Measurements from ENCODE around the gene CENPF.
"Not testable (repeated sequence)": the region's sequence is repeated elsewhere in the genome, so short reads cannot be mapped to it uniquely, and the experiment has no call there.

Gene CENPF

GRCh38 chr1:214665606-214666110 lies 62.7 kb downstream of the CENPF start:
- no peak for DNase-seq (ENCODE audit: low spot score)
- Mint-ChIP-seq H3K27ac (no peak overlapping the region), H3K4me1 (ENCODE audit: low read depth) (no peaks in the 10 kb centered on the region), H3K27me3 (ENCODE audit: low read depth) (no peaks in the 10 kb centered on the region), H3K9me3 (no peaks in the 10 kb centered on the region), H3K4me3 (no peak overlapping the region), H3K36me3 (ENCODE audit: low read depth) (peaks cover 83% of the 10 kb centered on the region)

- Mint-ChIP-seq H3K9me3 (no peaks in the 10 kb centered on the region), H3K27me3 (ENCODE audit: low read depth) (no peaks in the 10 kb centered on the region), H3K36me3 (ENCODE audit: low read depth) (peaks cover 81% of the 10 kb centered on the region), H3K4me1 (ENCODE audit: low read depth) (no peaks in the 10 kb centered on the region), H3K4me3 (no peak overlapping the region), H3K27ac (no peak overlapping the region)
- DNase-seq (ENCODE audit: low spot score) = no peak
Measured at GRCh38 chr1:214666674-214667073, 63.7 kb downstream of the CENPF start.

- no peak overlapping the region for H3K27ac Mint-ChIP-seq
- no peaks in the 10 kb centered on the region for H3K9me3 Mint-ChIP-seq
- no peaks in the 10 kb centered on the region for H3K27me3 Mint-ChIP-seq (ENCODE audit: low read depth)
- no peaks in the 10 kb centered on the region for H3K4me1 Mint-ChIP-seq (ENCODE audit: low read depth)
- DNase-seq (ENCODE audit: low spot score) = no peak
- peaks cover 67% of the 10 kb centered on the region for H3K36me3 Mint-ChIP-seq (ENCODE audit: low read depth)
- H3K4me3 Mint-ChIP-seq = no peak overlapping the region
Measured at GRCh38 chr1:214670098-214670497, 67.1 kb downstream of the CENPF start.

- not testable (repeated sequence) for H3K27ac Mint-ChIP-seq; H3K4me3 Mint-ChIP-seq; DNase-seq (ENCODE audit: low spot score); H3K27me3 Mint-ChIP-seq (ENCODE audit: low read depth); H3K4me1 Mint-ChIP-seq (ENCODE audit: low read depth); H3K9me3 Mint-ChIP-seq
- H3K36me3 Mint-ChIP-seq (ENCODE audit: low read depth) = peaks cover 43% of the 10 kb centered on the region
Measured at GRCh38 chr1:214673029-214673428, 70.0 kb downstream of the CENPF start.

GRCh38 chr1:214673576-214673975 lies 70.6 kb downstream of the CENPF start:
- Mint-ChIP-seq H3K27me3 (ENCODE audit: low read depth) (no peaks in the 10 kb centered on the region), H3K4me3 (no peak overlapping the region), H3K27ac (no peak overlapping the region), H3K4me1 (ENCODE audit: low read depth) (no peaks in the 10 kb centered on the region), H3K36me3 (ENCODE audit: low read depth) (peaks cover 41% of the 10 kb centered on the region), H3K9me3 (no peaks in the 10 kb centered on the region)
- no peak for DNase-seq (ENCODE audit: low spot score)

GRCh38 chr1:214675524-214675923 lies 72.5 kb downstream of the CENPF start:
- H3K4me3 Mint-ChIP-seq; H3K9me3 Mint-ChIP-seq; H3K27ac Mint-ChIP-seq; H3K4me1 Mint-ChIP-seq (ENCODE audit: low read depth); H3K27me3 Mint-ChIP-seq (ENCODE audit: low read depth); DNase-seq (ENCODE audit: low spot score): not testable (repeated sequence)
- H3K36me3 Mint-ChIP-seq (ENCODE audit: low read depth) = peaks cover 26% of the 10 kb centered on the region

- Mint-ChIP-seq H3K9me3 (no peaks in the 10 kb centered on the region), H3K4me1 (ENCODE audit: low read depth) (no peaks in the 10 kb centered on the region), H3K27ac (no peak overlapping the region), H3K4me3 (no peak overlapping the region), H3K36me3 (ENCODE audit: low read depth) (peaks cover 16% of the 10 kb centered on the region), H3K27me3 (ENCODE audit: low read depth) (no peaks in the 10 kb centered on the region)
- DNase-seq (ENCODE audit: low spot score) = no peak
Measured at GRCh38 chr1:214676747-214677146, 73.8 kb downstream of the CENPF start.

- no peaks in the 10 kb centered on the region for H3K27me3 Mint-ChIP-seq (ENCODE audit: low read depth)
- H3K4me1 Mint-ChIP-seq (ENCODE audit: low read depth) = no peaks in the 10 kb centered on the region
- no peaks in the 10 kb centered on the region for H3K9me3 Mint-ChIP-seq
- peaks cover 7% of the 10 kb centered on the region for H3K36me3 Mint-ChIP-seq (ENCODE audit: low read depth)
- H3K27ac Mint-ChIP-seq = no peak overlapping the region
- no peak overlapping the region for H3K4me3 Mint-ChIP-seq
- DNase-seq (ENCODE audit: low spot score) = no peak
Measured at GRCh38 chr1:214677945-214678344, 75.0 kb downstream of the CENPF start.

GRCh38 chr1:214678386-214678785 lies 75.4 kb downstream of the CENPF start:
- no peaks in the 10 kb centered on the region for H3K4me1 Mint-ChIP-seq (ENCODE audit: low read depth)
- H3K36me3 Mint-ChIP-seq (ENCODE audit: low read depth) = peaks cover 7% of the 10 kb centered on the region
- no peak for DNase-seq (ENCODE audit: low spot score)
- no peaks in the 10 kb centered on the region for H3K27me3 Mint-ChIP-seq (ENCODE audit: low read depth)
- H3K27ac Mint-ChIP-seq = no peak overlapping the region
- no peaks in the 10 kb centered on the region for H3K9me3 Mint-ChIP-seq
- no peak overlapping the region for H3K4me3 Mint-ChIP-seq

- no peaks in the 10 kb centered on the region for H3K36me3 Mint-ChIP-seq (ENCODE audit: low read depth)
- H3K4me3 Mint-ChIP-seq = no peak overlapping the region
- DNase-seq (ENCODE audit: low spot score) = no peak
- no peaks in the 10 kb centered on the region for H3K9me3 Mint-ChIP-seq
- no peak overlapping the region for H3K27ac Mint-ChIP-seq
- no peaks in the 10 kb centered on the region for H3K4me1 Mint-ChIP-seq (ENCODE audit: low read depth)
- no peaks in the 10 kb centered on the region for H3K27me3 Mint-ChIP-seq (ENCODE audit: low read depth)
Measured at GRCh38 chr1:214683621-214684020, 80.6 kb downstream of the CENPF start.

GRCh38 chr1:214685906-214686305 lies 82.9 kb downstream of the CENPF start:
- DNase-seq (ENCODE audit: low spot score) = no peak
- Mint-ChIP-seq H3K4me1 (ENCODE audit: low read depth) (no peaks in the 10 kb centered on the region), H3K27me3 (ENCODE audit: low read depth) (no peaks in the 10 kb centered on the region), H3K36me3 (ENCODE audit: low read depth) (no peaks in the 10 kb centered on the region), H3K4me3 (no peak overlapping the region), H3K27ac (no peak overlapping the region), H3K9me3 (no peaks in the 10 kb centered on the region)

GRCh38 chr1:214686497-214686896 lies 83.5 kb downstream of the CENPF start:
- Mint-ChIP-seq H3K27me3 (ENCODE audit: low read depth) (no peaks in the 10 kb centered on the region), H3K9me3 (no peaks in the 10 kb centered on the region), H3K36me3 (ENCODE audit: low read depth) (no peaks in the 10 kb centered on the region), H3K4me3 (no peak overlapping the region), H3K27ac (no peak overlapping the region), H3K4me1 (ENCODE audit: low read depth) (no peaks in the 10 kb centered on the region)
- no peak for DNase-seq (ENCODE audit: low spot score)

GRCh38 chr1:214688891-214689290 lies 85.9 kb downstream of the CENPF start:
- H3K27ac Mint-ChIP-seq = no peak overlapping the region
- no peaks in the 10 kb centered on the region for H3K27me3 Mint-ChIP-seq (ENCODE audit: low read depth)
- no peaks in the 10 kb centered on the region for H3K4me1 Mint-ChIP-seq (ENCODE audit: low read depth)
- DNase-seq (ENCODE audit: low spot score) = no peak
- H3K9me3 Mint-ChIP-seq = no peaks in the 10 kb centered on the region
- no peak overlapping the region for H3K4me3 Mint-ChIP-seq
- no peaks in the 10 kb centered on the region for H3K36me3 Mint-ChIP-seq (ENCODE audit: low read depth)

- no peak for DNase-seq (ENCODE audit: low spot score)
- no peaks in the 10 kb centered on the region for H3K36me3 Mint-ChIP-seq (ENCODE audit: low read depth)
- H3K9me3 Mint-ChIP-seq = no peaks in the 10 kb centered on the region
- no peak overlapping the region for H3K27ac Mint-ChIP-seq
- H3K4me3 Mint-ChIP-seq = no peak overlapping the region
- H3K27me3 Mint-ChIP-seq (ENCODE audit: low read depth) = no peaks in the 10 kb centered on the region
- H3K4me1 Mint-ChIP-seq (ENCODE audit: low read depth) = no peaks in the 10 kb centered on the region
Measured at GRCh38 chr1:214694769-214695168, 91.8 kb downstream of the CENPF start.

- DNase-seq (ENCODE audit: low spot score) = no peak
- Mint-ChIP-seq H3K36me3 (ENCODE audit: low read depth) (no peaks in the 10 kb centered on the region), H3K4me3 (no peak overlapping the region), H3K4me1 (ENCODE audit: low read depth) (no peaks in the 10 kb centered on the region), H3K27ac (no peak overlapping the region), H3K27me3 (ENCODE audit: low read depth) (no peaks in the 10 kb centered on the region), H3K9me3 (no peaks in the 10 kb centered on the region)
Measured at GRCh38 chr1:214698559-214698958, 95.6 kb downstream of the CENPF start.

Measured in T-helper 2 cell treated with Interferon-gamma antibody and Interleukin-4, amounts not matched to agents 5 μg/mL and 100 μg/mL, for 36 hours (primary cell).